AG04449 (cell line): Measurements from ENCODE around the gene ZNF282.

ENCODE experiments used
- CTCF ChIA-PET: fragments of 350-600 bp; formaldehyde crosslinking; extraction: SDS; loops from one replicate; lab custom pipeline; 2021; ENCODE audit warnings: antibody characterized with exemption; lab: Yijun Ruan, JAX
- POLR2A ChIA-PET: fragments of 400-600, 350-600 bp; formaldehyde crosslinking; extraction: SDS; loops from one replicate; lab custom pipeline; 2020; ENCODE audit warnings: antibody characterized with exemption, inconsistent platforms; lab: Yijun Ruan, JAX
- DNase-seq: peaks from one replicate; pipeline ENCODE4 v3.0.0-alpha.2; 2010; ENCODE audit warnings: low read depth, low spot score
- H3K4me3 ChIP-seq: 2 replicates; pipeline ENCODE4 v1.5.1; 2011; ENCODE audit warnings: low read depth, mild to moderate bottlenecking, control low read depth, low read length
- TF ChIP-seq, protein P1 (sequence below): IDR thresholded peaks from one replicate; pipeline ENCODE4 v1.5.1; 2011; ENCODE audit warnings: mild to moderate bottlenecking, moderate library complexity, low read length, control low read depth, inconsistent platforms; ENCODE audit not compliant: insufficient read depth; ENCODE audit errors: missing control alignments

Gene ZNF282

GRCh38 chr7:149172534-149172920 lies 22.8 kb upstream of the ZNF282 start:
- H3K4me3 ChIP-seq = no peak overlapping the region
- CTCF ChIA-PET = no interaction called here
- DNase-seq = no peak
- TF ChIP-seq, protein P1, sequence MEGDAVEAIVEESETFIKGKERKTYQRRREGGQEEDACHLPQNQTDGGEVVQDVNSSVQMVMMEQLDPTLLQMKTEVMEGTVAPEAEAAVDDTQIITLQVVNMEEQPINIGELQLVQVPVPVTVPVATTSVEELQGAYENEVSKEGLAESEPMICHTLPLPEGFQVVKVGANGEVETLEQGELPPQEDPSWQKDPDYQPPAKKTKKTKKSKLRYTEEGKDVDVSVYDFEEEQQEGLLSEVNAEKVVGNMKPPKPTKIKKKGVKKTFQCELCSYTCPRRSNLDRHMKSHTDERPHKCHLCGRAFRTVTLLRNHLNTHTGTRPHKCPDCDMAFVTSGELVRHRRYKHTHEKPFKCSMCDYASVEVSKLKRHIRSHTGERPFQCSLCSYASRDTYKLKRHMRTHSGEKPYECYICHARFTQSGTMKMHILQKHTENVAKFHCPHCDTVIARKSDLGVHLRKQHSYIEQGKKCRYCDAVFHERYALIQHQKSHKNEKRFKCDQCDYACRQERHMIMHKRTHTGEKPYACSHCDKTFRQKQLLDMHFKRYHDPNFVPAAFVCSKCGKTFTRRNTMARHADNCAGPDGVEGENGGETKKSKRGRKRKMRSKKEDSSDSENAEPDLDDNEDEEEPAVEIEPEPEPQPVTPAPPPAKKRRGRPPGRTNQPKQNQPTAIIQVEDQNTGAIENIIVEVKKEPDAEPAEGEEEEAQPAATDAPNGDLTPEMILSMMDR = no peak
- POLR2A ChIA-PET = no interaction called here

DNA sequence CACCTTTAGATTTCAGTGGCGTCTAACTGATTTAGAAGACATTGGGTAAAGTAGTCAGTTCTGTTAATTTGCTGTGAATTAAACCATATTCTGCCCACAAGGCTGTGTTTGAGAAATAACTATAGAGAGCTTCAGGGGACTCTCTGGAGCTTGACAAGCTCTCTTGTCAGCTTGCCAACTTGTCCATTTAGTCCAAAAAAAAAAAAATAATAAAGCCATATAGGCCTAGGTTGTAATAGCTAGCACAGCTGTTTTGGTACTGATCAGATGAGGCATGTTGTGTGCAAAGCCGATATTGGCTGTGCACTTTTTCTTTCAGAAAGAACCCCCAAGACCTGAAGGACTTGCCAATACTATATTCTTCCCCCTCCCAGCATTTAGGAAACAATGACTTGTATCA lies 20.2 kb upstream of the ZNF282 start:
- no peak overlapping the region for H3K4me3 ChIP-seq
- TF ChIP-seq, protein P1 = no peak
- ChIA-PET CTCF (interaction anchor here (1.3 to 2.3 kb wide), 2 partner anchors 9 to 28 kb away, joined by 3 to 8 read pairs; partner anchors contain the start of gene ZNF398), POLR2A (interaction anchor here (0.6 kb wide), 1 partner anchor 28 kb away, joined by 3 read pairs; no protein-coding TSS in a partner anchor)
- DNase-seq = no peak

DNA sequence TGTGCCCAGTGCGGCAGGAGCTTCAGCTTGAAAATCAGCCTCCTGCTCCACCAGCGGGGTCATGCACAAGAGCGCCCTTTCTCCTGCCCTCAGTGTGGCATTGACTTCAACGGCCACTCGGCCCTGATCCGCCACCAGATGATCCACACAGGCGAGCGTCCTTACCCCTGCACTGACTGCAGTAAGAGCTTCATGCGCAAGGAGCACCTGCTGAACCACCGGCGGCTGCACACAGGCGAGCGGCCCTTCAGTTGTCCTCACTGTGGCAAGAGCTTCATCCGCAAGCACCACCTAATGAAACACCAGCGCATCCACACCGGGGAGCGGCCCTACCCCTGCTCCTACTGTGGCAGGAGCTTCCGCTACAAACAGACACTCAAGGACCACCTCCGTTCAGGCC lies 16.1 kb upstream of the ZNF282 start:
- no peak overlapping the region for H3K4me3 ChIP-seq
- no peak for DNase-seq
- CTCF ChIA-PET = interaction anchor here (0.8 to 1.7 kb wide), 3 partner anchors 8 to 28 kb away, joined by 3 to 4 read pairs (median 4); partner anchors contain the start of gene ZNF282
- TF ChIP-seq, protein P1 = no peak
- POLR2A ChIA-PET = no interaction called here

- no peak overlapping the region for H3K4me3 ChIP-seq
- ChIA-PET CTCF (interaction anchor here (1.1 to 1.9 kb wide), 3 partner anchors 14 to 34 kb away, joined by 4 to 7 read pairs (median 4); partner anchors contain the start of genes ZNF282 and ZNF398), POLR2A (no interaction called here)
- DNase-seq = no peak
- TF ChIP-seq, protein P1 = no peak
Observed at GRCh38 chr7:149180722-149181449, 14.5 kb upstream of the ZNF282 start.

DNA sequence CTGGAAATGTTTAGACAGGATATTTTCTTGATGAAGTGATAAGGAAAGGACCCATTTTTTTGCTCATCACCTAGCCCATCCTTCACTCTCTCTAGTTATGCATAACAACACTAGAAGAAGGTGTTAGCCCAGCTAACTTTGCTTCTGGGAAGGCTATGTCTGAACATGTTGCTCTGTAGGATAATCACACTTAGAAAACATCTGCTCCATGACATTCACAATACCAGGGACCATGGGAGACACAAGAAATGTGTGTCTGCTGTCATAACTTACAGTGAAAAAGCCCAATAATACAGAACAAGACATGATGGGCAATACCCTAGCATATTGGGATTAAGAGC lies 13.9 kb upstream of the ZNF282 start:
- POLR2A ChIA-PET = no interaction called here
- H3K4me3 ChIP-seq = no peak overlapping the region
- TF ChIP-seq, protein P1 = no peak
- no peak for DNase-seq
- CTCF ChIA-PET = interaction anchor here (0.7 to 1.9 kb wide), 2 partner anchors 14 to 35 kb away, joined by 3 to 7 read pairs; partner anchors contain the start of gene ZNF282

DNA sequence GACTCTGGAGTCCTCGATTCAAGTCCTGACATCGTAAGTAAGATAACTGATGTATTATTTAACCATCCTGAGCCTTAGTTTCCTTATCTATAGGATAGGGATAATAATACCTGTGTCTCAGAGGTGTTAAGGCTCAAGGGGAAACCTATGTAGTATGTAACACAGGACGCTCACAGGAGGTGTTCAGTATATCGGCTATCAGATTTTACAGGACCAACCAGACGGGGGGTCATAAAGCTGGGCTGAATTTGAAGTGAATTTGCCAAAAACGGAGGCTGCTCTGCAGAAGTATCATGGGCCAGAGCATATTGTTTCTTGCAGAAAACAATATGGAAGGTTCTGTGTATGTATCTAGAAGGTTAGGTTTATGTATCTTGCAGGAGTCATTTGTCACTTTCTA lies 11.1 kb upstream of the ZNF282 start:
- ChIA-PET POLR2A (no interaction called here), CTCF (interaction anchor here (1.2 to 2.4 kb wide), 3 partner anchors 9 to 11 kb away, joined by 3 to 12 read pairs (median 4); partner anchors contain the start of gene ZNF282)
- TF ChIP-seq, protein P1 = no peak
- DNase-seq = no peak
- no peak overlapping the region for H3K4me3 ChIP-seq
